H9 (cell line): ENCODE data around the gene HMGB4. TPM values are rescaled to one million over a fixed set of nuclear protein-coding genes. Genes with fewer than 3 reads are reported as not detected.

Experiments used
- DNase-seq: peaks from one replicate; pipeline ENCODE4 v3.0.0-alpha.2; 2017
- H2AFZ ChIP-seq: one replicate; pipeline ENCODE4 v1.6.1; 2013; ENCODE audit warnings: mild to moderate bottlenecking, low read length, control low read depth, moderate library complexity
- H2AK5ac ChIP-seq: 2 replicates; pipeline ENCODE4 v1.6.1; 2013; ENCODE audit warnings: low read length, control low read depth, mixed read lengths; ENCODE audit not compliant: insufficient read length
- H2BK120ac ChIP-seq: one replicate; pipeline ENCODE4 v1.6.1; 2013; ENCODE audit warnings: low read depth, mild to moderate bottlenecking, low read length, control low read depth, inconsistent platforms; ENCODE audit not compliant: poor library complexity, severe bottlenecking
- H2BK12ac ChIP-seq: 2 replicates; pipeline ENCODE4 v1.6.1; 2013; ENCODE audit warnings: low read length, control low read depth, mixed read lengths, low read depth; ENCODE audit not compliant: insufficient read length
- H2BK15ac ChIP-seq: 2 replicates; pipeline ENCODE4 v1.6.1; 2013; ENCODE audit warnings: low read depth, low read length, control low read depth
- H2BK20ac ChIP-seq: one replicate; pipeline ENCODE4 v1.6.1; 2013; ENCODE audit warnings: low read depth, mild to moderate bottlenecking, low read length, control low read depth, inconsistent platforms; ENCODE audit not compliant: poor library complexity, severe bottlenecking
- H2BK5ac ChIP-seq: 2 replicates; pipeline ENCODE4 v1.6.1; 2013; ENCODE audit warnings: low read length, control low read depth, mixed read lengths; ENCODE audit not compliant: insufficient read length
- H3K14ac ChIP-seq: 2 replicates; pipeline ENCODE4 v1.6.1; 2013; ENCODE audit warnings: low read length, control low read depth; ENCODE audit not compliant: insufficient read depth
- H3K18ac ChIP-seq: 2 replicates; pipeline ENCODE4 v1.6.1; 2013; ENCODE audit warnings: low read depth, mild to moderate bottlenecking, mixed read lengths, low read length, control low read depth; ENCODE audit not compliant: insufficient read length
- H3K23ac ChIP-seq: 2 replicates; pipeline ENCODE4 v1.6.1; 2013; ENCODE audit warnings: low read length, control low read depth, mixed read lengths, low read depth; ENCODE audit not compliant: insufficient read length
- H3K23me2 ChIP-seq: 2 replicates; pipeline ENCODE4 v1.6.1; 2013; ENCODE audit warnings: low read depth, mild to moderate bottlenecking, mixed read lengths, low read length, control low read depth; ENCODE audit not compliant: insufficient read length, poor library complexity, severe bottlenecking
- H3K27ac ChIP-seq: 2 replicates; pipeline ENCODE4 v1.5.1; 2013; ENCODE audit warnings: low read length, control low read depth, mixed read lengths, low read depth; ENCODE audit not compliant: insufficient read length
- H3K27me3 ChIP-seq: 2 replicates; pipeline ENCODE4 v1.6.1; 2013; ENCODE audit warnings: low read length, control low read depth, inconsistent platforms; ENCODE audit not compliant: insufficient read depth
- H3K4ac ChIP-seq: 2 replicates; pipeline ENCODE4 v1.6.1; 2013; ENCODE audit warnings: low read depth, mild to moderate bottlenecking, control low read depth, inconsistent platforms, low read length, moderate library complexity
- H3K4me1 ChIP-seq: 2 replicates; pipeline ENCODE4 v1.6.1; 2013; ENCODE audit warnings: low read length, control low read depth, inconsistent platforms; ENCODE audit not compliant: insufficient read depth
- H3K4me2 ChIP-seq: 2 replicates; pipeline ENCODE4 v1.6.1; 2013; ENCODE audit warnings: low read length, control low read depth, mixed read lengths; ENCODE audit not compliant: insufficient read length, insufficient read depth
- H3K56ac ChIP-seq: 2 replicates; pipeline ENCODE4 v1.6.1; 2013; ENCODE audit warnings: low read depth, mild to moderate bottlenecking, mixed read lengths, low read length, control low read depth; ENCODE audit not compliant: insufficient read length
- H3K79me1 ChIP-seq: 2 replicates; pipeline ENCODE4 v1.6.1; 2013; ENCODE audit warnings: low read depth, mild to moderate bottlenecking, moderate library complexity, low read length, control low read depth, inconsistent platforms; ENCODE audit not compliant: insufficient read depth, poor library complexity, severe bottlenecking
- H3K79me2 ChIP-seq: 2 replicates; pipeline ENCODE4 v1.6.1; 2013; ENCODE audit warnings: low read length, control low read depth, inconsistent platforms; ENCODE audit not compliant: insufficient read depth
- H3K9ac ChIP-seq: 2 replicates; pipeline ENCODE4 v1.6.1; 2013; ENCODE audit warnings: low read length, control low read depth, mixed read lengths; ENCODE audit not compliant: insufficient read length; ENCODE audit errors: extremely low read depth
- H3K9me3 ChIP-seq: one replicate; pipeline ENCODE4 v1.6.1; 2013; ENCODE audit warnings: low read depth, low read length, inconsistent platforms; ENCODE audit not compliant: control insufficient read depth
- H3T11ph ChIP-seq: one replicate; pipeline ENCODE4 v1.6.1; 2013; ENCODE audit warnings: mild to moderate bottlenecking, low read length, control low read depth, inconsistent platforms
- H4K20me1 ChIP-seq: one replicate; pipeline ENCODE4 v1.6.1; 2013; ENCODE audit not compliant: control insufficient read depth, insufficient read length, insufficient read depth
- H4K5ac ChIP-seq: 2 replicates; pipeline ENCODE4 v1.6.1; 2013; ENCODE audit warnings: low read depth, mild to moderate bottlenecking, mixed read lengths, low read length, control low read depth; ENCODE audit not compliant: insufficient read length
- H4K8ac ChIP-seq: replicated peaks from 2 replicates; pipeline ENCODE4 v1.6.1; 2013; ENCODE audit warnings: low read length, control low read depth, mixed read lengths, low read depth; ENCODE audit not compliant: insufficient read length
- H4K91ac ChIP-seq: 2 replicates; pipeline ENCODE4 v1.6.1; 2013; ENCODE audit warnings: low read depth, mild to moderate bottlenecking, moderate library complexity, mixed read lengths, low read length, control low read depth; ENCODE audit not compliant: insufficient read length
- H3K27ac Mint-ChIP-seq, 3 experiments: 2 replicates in 2 of 3; 3 replicates in 1 of 3; pipeline ENCODE4 v1.8.0; 2020 to 2021; ENCODE audit warnings: mixed read lengths in 3 of 3, mild to moderate bottlenecking in 1 of 3, moderate library complexity in 1 of 3
- H3K27me3 Mint-ChIP-seq: 2 replicates; pipeline ENCODE4 v1.8.0; 2021; ENCODE audit warnings: low read depth, mild to moderate bottlenecking, moderate library complexity, mixed read lengths
- H3K36me3 Mint-ChIP-seq, 3 experiments: 2 replicates in 2 of 3; 3 replicates in 1 of 3; pipeline ENCODE4 v1.8.0; 2020 to 2021; ENCODE audit warnings: low read depth in 3 of 3, mixed read lengths in 3 of 3; ENCODE audit not compliant: insufficient read depth in 1 of 3
- H3K4me1 Mint-ChIP-seq, 2 experiments: 2 replicates each; pipeline ENCODE4 v1.8.0; 2020; ENCODE audit warnings: mixed read lengths in 2 of 2
- H3K4me3 Mint-ChIP-seq, 2 experiments: 2 replicates in 1 of 2; 3 replicates in 1 of 2; pipeline ENCODE4 v1.8.0; 2020 to 2021; ENCODE audit warnings: mild to moderate bottlenecking in 2 of 2, mixed read lengths in 2 of 2, moderate library complexity in 1 of 2
- H3K9me3 Mint-ChIP-seq, 2 experiments: 2 replicates in 1 of 2; 3 replicates in 1 of 2; pipeline ENCODE4 v1.8.0; 2020; ENCODE audit warnings: mild to moderate bottlenecking in 2 of 2, mixed read lengths in 2 of 2, moderate library complexity in 1 of 2
- WGBS: extraction: QIAGEN DNeasy Blood & Tissue Kit; methylation state at CpG from one replicate; pipeline ENCODE4 v1.1.7; 2013; ENCODE audit warnings: missing lambda C conversion rate, low lambda C conversion rate, mixed read lengths; ENCODE audit not compliant: insufficient read length; ENCODE audit errors: extremely low coverage; 5-methylcytosine and 5-hydroxymethylcytosine counted together
- total RNA-seq: library from RNA; stranded (reverse); gene quantifications from 2 replicates; pipeline ENCODE4 v1.2.1, GENCODE V29; 2021
- TF ChIP-seq, protein P1 (sequence below): fragments of 200-600 bp; sonication (generic); conservative IDR thresholded peaks from 3 replicates; pipeline ENCODE4 v1.8.0; 2021; ENCODE audit warnings: antibody characterized with exemption, mild to moderate bottlenecking

The HMGB4 gene
- total RNA-seq, 1 experiment from 2014 or later = not detected

DNA sequence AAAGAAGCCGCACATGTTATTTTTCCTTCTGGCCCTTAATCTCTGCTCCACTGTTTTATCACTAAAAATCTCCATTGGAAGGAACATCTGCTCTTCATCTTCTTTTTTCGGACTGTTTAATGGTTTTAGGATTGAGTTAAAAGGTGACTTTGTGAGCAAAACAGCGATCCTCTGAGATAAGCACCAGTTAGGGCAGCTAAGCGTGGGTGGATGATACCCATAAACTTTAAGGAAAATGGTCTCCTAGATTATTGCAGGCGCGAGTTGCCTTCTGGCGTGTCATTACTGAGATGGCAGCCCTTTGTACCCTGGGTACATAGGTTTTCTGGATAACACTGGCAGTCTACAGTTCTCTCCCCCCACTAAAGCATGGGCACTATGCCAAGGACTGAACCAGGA is 44.0 kb upstream of the HMGB4 start:
- no peak overlapping the region for H3K14ac ChIP-seq
- H3K27me3 ChIP-seq = no peaks in the 10 kb centered on the region
- no peak overlapping the region for H4K91ac ChIP-seq
- no peak overlapping the region for H2BK12ac ChIP-seq
- no peak overlapping the region for H3K9ac ChIP-seq
- no peak overlapping the region for H4K8ac ChIP-seq
- H3K79me1 ChIP-seq = no peaks in the 10 kb centered on the region
- H2BK15ac ChIP-seq = no peak overlapping the region
- H2BK20ac ChIP-seq = no peak overlapping the region
- Mint-ChIP-seq H3K27me3 (no peaks in the 10 kb centered on the region; the same call in 1 of the 2 replicates), H3K4me3 (no peak overlapping the region), H3K9me3 (no peaks in the 10 kb centered on the region), H3K36me3 (peaks cover 0 to 6% (median 0%) of the 10 kb centered on the region in 3 experiments; a peak in 2 of 7 replicates), H3K4me1 (peaks cover 0 to 2% of the 10 kb centered on the region in 2 experiments; a peak in 1 of 4 replicates), H3K27ac (no peak overlapping the region)
- no peaks in the 10 kb centered on the region for H3K9me3 ChIP-seq
- WGBS = no CpG with 5 or more reads among the region's 7 CpGs
- no peak overlapping the region for H3K56ac ChIP-seq
- no peaks in the 10 kb centered on the region for H3K79me2 ChIP-seq
- H4K5ac ChIP-seq = no peak overlapping the region
- no peak overlapping the region for H2AFZ ChIP-seq
- no peak overlapping the region for H2AK5ac ChIP-seq
- no peak overlapping the region for H3K23ac ChIP-seq
- no peak overlapping the region for H3K4ac ChIP-seq
- no peaks in the 10 kb centered on the region for H4K20me1 ChIP-seq
- no peak for DNase-seq
- H3K4me1 ChIP-seq = no peaks in the 10 kb centered on the region
- H2BK120ac ChIP-seq = no peak overlapping the region
- no peak overlapping the region for H3K27ac ChIP-seq
- no peak overlapping the region for H3K4me2 ChIP-seq
- no peak overlapping the region for H2BK5ac ChIP-seq
- H3K23me2 ChIP-seq = no peaks in the 10 kb centered on the region
- H3T11ph ChIP-seq = no peak overlapping the region
- no peak overlapping the region for H3K18ac ChIP-seq
- TF ChIP-seq, protein P1, sequence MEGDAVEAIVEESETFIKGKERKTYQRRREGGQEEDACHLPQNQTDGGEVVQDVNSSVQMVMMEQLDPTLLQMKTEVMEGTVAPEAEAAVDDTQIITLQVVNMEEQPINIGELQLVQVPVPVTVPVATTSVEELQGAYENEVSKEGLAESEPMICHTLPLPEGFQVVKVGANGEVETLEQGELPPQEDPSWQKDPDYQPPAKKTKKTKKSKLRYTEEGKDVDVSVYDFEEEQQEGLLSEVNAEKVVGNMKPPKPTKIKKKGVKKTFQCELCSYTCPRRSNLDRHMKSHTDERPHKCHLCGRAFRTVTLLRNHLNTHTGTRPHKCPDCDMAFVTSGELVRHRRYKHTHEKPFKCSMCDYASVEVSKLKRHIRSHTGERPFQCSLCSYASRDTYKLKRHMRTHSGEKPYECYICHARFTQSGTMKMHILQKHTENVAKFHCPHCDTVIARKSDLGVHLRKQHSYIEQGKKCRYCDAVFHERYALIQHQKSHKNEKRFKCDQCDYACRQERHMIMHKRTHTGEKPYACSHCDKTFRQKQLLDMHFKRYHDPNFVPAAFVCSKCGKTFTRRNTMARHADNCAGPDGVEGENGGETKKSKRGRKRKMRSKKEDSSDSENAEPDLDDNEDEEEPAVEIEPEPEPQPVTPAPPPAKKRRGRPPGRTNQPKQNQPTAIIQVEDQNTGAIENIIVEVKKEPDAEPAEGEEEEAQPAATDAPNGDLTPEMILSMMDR = no peak
